Neural cell (in vitro differentiated cells): Measurements from ENCODE around the gene KREMEN2.

Experiments used
- CTCF ChIP-seq: fragments of 450-650 bp; IDR thresholded peaks from 2 replicates; pipeline ENCODE4 v1.5.1; 2014; ENCODE audit warnings: antibody characterized with exemption, mild to moderate bottlenecking, moderate library complexity; ENCODE audit not compliant: poor library complexity, severe bottlenecking
- EZH2 ChIP-seq: fragments of 200-600, 300-800 bp; shearing (Covaris generic), sonication (generic); IDR thresholded peaks from 2 replicates; pipeline ENCODE4 v1.6.1; 2014; ENCODE audit warnings: antibody characterized with exemption, low read length, borderline replicate concordance, mild to moderate bottlenecking; ENCODE audit not compliant: insufficient read depth, poor library complexity, severe bottlenecking
- TAF1 ChIP-seq: IDR thresholded peaks from 2 replicates; pipeline ENCODE4 v1.6.1; 2012; ENCODE audit warnings: low read depth

DNA sequence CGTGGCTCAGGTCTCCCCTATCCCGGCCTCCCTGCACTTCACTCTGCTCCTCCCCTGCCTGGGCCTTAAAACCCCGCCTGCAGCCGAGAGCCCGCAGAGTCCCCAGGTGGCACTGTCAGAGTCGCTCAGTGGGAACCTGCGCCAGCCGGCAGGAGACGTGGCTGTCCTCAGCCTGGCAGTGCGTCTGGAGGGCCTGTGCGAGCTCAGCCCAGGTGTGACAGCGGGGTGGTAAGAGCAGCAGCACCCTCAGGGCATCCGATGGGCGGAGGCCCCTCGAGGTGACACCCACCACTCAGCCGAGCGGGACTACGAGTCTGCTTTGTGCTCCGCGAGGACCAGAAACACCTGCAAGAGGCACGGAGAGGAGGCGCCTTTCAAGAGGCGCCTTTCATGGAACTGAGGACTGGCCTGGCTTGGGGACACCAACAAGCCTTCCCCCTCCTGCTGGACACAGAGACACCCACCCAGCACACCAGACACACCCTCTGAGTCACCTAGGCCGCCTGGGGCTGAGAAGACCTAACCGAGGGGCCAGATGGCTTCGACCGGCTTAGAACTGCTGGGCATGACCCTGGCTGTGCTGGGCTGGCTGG, 48.8 kb downstream of the KREMEN2 start, which contains the start of gene CLDN9:
- TF ChIP-seq EZH2 (no peak), TAF1 (no peak), CTCF (no peak)
